Activated T-helper 1 cell treated with Interleukin-2 at 50 U/mL for 16 hours (primary cell): ENCODE measurements around the gene ADGRF3.
"Not testable (repeated sequence)": the region's sequence is repeated elsewhere in the genome, so short reads cannot be mapped to it uniquely, and the experiment has no call there.

Experiments
- DNase-seq: peaks from one replicate; pipeline ENCODE4 v3.0.0-alpha.2; 2020; ENCODE audit warnings: low read depth

Gene ADGRF3

GRCh38 chr2:26316845-26317244 is 29.7 kb downstream of the ADGRF3 start:
- no peak for DNase-seq

- no peak for DNase-seq
Observed at GRCh38 chr2:26316041-26316440, 30.5 kb downstream of the ADGRF3 start.

GRCh38 chr2:26314243-26314642 is 32.3 kb downstream of the ADGRF3 start:
- DNase-seq: no peak

- DNase-seq: no peak
Observed at GRCh38 chr2:26313446-26313845, 33.1 kb downstream of the ADGRF3 start.

- no peak for DNase-seq
Observed at GRCh38 chr2:26312471-26312870, 34.1 kb downstream of the ADGRF3 start.

GRCh38 chr2:26309921-26310320 is 36.7 kb downstream of the ADGRF3 start:
- DNase-seq: no peak

- no peak for DNase-seq
Observed at GRCh38 chr2:26305540-26305939, 41.0 kb downstream of the ADGRF3 start.

GRCh38 chr2:26305094-26305493 is 41.5 kb downstream of the ADGRF3 start:
- not testable (repeated sequence) for DNase-seq

- no peak for DNase-seq
Observed at GRCh38 chr2:26302846-26303245, 43.7 kb downstream of the ADGRF3 start.

- DNase-seq: no peak
Observed at GRCh38 chr2:26300234-26300925, 46.2 kb downstream of the ADGRF3 start.

GRCh38 chr2:26299471-26300101 is 47.0 kb downstream of the ADGRF3 start:
- no peak for DNase-seq

GRCh38 chr2:26298638-26299393 is 47.8 kb downstream of the ADGRF3 start:
- DNase-seq: no peak

- DNase-seq: no peak
Observed at GRCh38 chr2:26298286-26298637, 48.3 kb downstream of the ADGRF3 start.

GRCh38 chr2:26297061-26297460 is 49.5 kb downstream of the ADGRF3 start:
- no peak for DNase-seq

GRCh38 chr2:26295511-26295910 is 51.1 kb downstream of the ADGRF3 start:
- no peak for DNase-seq

- DNase-seq: no peak
Observed at GRCh38 chr2:26292646-26293045, 53.9 kb downstream of the ADGRF3 start.

- no peak for DNase-seq
Observed at GRCh38 chr2:26290001-26290400, 56.6 kb downstream of the ADGRF3 start.

- DNase-seq: no peak
Observed at GRCh38 chr2:26285931-26286330, 60.7 kb downstream of the ADGRF3 start.

- DNase-seq: no peak
Observed at GRCh38 chr2:26284132-26284531, 62.5 kb downstream of the ADGRF3 start.

GRCh38 chr2:26283606-26284005 is 63.0 kb downstream of the ADGRF3 start:
- no peak for DNase-seq

GRCh38 chr2:26281226-26281625 is 65.4 kb downstream of the ADGRF3 start:
- DNase-seq: no peak

GRCh38 chr2:26279886-26280285 is 66.7 kb downstream of the ADGRF3 start:
- no peak for DNase-seq

GRCh38 chr2:26276484-26277227 is 69.9 kb downstream of the ADGRF3 start:
- DNase-seq: no peak
